HTERT RPE-1 (cell line): ENCODE measurements around the gene DUSP22.
"Not testable (repeated sequence)": the region's sequence is repeated elsewhere in the genome, so short reads cannot be mapped to it uniquely, and the experiment has no call there.

Experiments used
- in situ Hi-C: fragments of 300-500 bp; cut with MboI; formaldehyde crosslinking; loops from 4 replicates; pipeline ENCODE4 v1.14.3; 2020; ENCODE audit warnings: low sequenced_read_pairs

The DUSP22 gene

DNA sequence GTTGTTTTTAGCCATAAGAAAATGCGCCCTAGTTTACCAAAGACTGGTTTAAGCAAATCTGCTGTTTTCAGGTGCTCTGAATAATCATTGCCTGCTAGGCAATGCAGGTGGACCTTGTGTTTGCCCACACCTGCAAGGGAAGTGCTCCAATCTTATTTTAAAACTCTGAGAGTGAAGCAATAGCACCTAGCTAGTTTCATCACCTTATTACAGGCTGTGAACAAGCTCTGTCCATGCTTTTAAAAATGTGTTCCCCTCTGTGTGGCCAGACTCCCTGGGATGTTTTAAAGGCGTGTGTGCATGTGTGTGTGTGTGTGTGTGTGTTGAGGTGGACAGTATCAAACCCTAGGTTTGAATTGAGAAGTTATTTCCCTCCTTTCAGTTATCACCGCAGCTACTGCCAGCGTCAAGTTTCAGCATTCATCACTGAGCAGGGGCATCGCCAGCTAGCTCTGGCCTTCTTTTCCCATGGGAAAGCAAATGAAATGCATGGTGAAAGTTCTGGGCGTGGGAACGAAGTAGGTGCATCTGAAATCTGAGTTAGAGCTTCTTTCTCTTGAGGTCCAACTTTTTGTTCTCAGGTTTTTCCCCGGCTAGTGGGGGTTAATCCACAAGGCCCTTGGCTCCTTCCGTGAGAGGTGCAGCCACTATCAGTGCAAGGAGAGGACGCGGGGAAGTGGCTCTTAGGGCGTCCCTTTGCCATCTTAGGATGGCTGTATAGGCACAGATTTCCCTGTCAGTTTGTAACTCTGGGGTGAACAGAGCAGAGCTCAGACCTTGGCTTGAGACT, 30.8 kb downstream of the DUSP22 start:
- in situ Hi-C loops, result no loop called here

DNA sequence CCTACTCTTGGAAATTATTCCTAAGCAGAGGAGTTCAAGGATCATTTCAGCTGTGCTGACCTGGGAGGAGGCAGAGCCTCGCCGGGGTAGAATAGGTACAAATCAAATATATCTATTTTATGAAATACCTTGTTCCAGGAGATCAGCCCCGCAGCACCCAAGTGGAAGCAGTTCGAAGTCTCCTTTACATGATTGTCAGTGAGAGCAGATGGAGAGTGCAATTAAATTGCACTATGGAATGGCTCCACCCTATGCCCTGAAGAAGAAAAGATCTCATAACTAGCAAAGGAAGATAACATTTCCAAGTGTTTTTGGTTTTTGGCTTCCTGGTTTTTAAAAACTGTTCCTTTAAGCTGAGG, 31.4 kb downstream of the DUSP22 start:
- in situ Hi-C loops, result no loop called here

DNA sequence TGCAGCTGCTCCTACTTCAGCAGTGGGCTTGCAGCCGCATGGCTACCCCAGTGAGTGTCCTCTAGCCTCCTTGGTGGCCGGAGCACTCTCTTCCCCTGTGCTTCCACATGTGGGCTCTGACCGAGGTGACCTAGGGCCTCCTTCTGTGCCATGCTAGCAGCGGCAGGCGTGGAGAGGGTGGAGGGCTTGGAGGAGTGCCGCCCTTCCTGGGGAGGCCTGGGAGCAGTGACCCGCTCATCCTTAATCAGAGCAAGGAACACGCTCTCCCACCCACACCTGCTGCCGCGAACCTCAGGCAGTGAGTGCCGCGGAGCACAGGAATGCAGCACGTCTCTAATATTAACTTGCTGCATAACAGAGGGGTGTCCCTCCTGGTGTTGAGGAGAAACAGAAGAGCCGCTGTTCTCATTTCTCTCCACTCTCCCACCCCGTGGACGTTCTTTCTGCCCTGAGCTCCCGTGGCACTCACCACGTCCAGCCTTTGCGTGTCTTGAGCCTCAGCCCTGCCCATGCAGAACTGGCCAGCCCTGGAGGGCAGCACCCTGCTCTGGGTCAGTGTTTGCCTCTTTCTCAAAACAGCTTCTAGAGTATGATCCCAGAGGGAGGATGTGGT, 31.9 kb downstream of the DUSP22 start:
- in situ Hi-C loops, result no loop called here

DNA sequence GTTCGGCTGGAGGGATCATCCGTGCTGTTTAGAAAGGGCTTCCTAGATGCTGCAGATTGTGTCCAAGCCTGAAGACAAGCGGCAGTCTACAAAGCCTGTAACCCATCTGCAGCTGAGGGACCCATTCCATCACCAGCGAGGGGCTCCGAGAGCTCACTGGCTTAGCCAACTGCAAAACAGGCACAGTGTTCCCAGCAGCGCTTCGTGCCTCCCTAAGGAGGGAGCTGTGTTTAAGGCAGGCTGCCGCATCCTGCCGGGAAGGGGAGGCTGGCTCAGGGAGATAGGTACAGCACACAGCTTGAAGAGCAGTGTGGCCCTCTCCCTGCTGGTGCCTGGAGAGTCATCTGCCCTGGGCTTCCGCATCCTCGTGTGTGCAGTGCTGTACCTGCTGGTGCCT, 32.4 kb downstream of the DUSP22 start:
- in situ Hi-C loops, result no loop called here

DNA sequence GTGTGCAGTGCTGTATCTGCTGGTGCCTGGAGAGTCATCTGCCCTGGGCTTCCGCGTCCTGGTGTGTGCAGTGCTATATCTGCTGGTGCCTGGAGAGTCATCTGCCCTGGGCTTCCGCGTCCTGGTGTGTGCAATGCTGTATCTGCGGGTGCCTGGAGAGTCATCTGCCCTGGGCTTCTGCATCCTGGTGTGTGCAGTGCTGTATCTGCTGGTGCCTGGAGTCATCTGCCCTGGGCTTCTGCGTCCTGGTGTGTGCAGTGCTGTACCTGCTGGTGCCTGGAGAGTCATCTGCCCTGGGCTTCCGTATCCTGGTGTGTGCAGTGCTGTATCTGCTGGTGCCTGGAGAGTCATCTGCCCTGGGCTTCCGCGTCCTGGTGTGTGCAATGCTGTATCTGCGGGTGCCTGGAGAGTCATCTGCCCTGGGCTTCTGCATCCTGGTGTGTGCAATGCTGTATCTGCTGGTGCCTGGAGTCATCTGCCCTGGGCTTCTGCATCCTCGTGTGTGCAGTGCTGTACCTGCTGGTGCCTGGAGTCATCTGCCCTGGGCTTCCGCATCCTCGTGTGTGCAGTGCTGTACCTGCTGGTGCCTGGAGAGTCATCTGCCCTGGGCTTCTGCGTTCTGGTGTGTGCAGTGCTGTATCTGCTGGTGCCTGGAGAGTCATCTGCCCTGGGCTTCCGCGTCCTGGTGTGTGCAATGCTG, 33.0 kb downstream of the DUSP22 start:
- in situ Hi-C loops, result not testable (repeated sequence)

DNA sequence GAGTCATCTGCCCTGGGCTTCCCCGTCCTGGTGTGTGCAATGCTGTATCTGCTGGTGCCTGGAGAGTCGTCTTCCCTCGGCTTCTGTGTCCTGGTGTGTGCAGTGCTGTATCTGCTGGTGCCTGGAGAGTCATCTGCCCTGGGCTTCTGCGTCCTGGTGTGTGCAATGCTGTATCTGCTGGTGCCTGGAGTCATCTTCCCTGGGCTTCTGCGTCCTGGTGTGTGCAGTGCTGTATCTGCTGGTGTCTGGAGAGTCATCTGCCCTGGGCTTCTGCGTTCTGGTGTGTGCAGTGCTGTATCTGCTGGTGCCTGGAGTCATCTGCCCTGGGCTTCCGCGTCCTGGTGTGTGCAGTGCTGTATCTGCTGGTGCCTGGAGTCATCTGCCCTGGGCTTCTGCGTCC, 33.8 kb downstream of the DUSP22 start:
- in situ Hi-C loops, result not testable (repeated sequence)

DNA sequence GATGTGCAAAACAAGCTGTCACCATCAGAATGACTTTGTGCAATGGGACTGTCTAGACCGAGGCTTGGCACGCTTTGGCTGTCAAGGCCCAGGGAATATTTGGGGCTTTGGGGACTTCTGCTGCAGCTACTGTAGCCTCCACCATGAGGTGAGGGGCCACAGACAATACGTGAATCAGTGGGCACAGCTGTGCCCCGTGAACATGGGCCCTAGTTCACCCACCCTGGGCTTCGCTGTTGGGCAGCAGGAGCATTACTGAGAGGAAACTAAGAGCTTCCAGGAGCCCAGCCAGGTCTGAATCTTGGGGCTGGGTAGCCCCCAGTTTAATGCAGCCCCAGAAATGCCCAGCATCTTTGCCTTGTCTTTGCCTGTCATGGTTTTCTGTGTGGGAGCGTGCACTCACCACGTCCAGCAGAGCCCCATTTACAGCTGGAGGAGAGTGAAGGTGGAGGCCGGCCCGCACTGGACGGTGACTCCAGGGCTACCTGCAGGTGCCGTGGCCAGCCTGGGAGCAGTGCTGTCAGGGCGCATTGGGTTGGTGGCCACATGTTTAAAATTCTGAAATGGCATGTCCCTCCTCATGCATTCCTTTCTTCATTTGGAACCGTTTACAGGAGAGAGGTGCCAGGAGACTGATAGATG, 34.7 kb downstream of the DUSP22 start:
- in situ Hi-C loops, result no loop called here

DNA sequence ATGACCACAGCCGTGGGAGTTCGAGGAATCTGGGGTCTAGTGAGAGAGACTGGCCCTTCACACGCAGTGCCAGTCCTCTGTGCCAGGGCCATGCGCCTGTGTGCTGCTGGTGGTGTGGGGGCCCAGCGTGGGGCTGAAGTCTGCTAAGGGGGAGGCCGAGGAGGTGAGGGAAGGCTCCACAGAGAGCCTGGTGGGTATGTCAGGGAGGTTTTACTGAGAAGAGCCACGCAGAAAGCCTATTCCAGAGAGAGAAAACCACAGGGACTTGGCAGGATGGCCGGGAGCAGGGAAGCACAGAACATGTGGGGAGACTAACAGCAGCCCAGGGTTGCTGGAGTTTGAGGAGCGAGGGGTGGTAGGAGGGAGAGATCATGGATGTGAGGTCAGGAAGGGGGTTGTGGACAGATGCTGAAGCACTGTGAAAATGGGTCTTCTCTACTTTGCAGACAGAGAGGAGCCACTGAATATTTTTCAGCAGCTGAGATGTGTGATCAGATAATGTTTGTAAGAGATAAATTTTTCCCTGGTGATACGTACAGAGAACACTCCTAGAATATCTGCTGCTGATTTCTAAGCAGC, 35.3 kb downstream of the DUSP22 start:
- in situ Hi-C loops, result no loop called here

DNA sequence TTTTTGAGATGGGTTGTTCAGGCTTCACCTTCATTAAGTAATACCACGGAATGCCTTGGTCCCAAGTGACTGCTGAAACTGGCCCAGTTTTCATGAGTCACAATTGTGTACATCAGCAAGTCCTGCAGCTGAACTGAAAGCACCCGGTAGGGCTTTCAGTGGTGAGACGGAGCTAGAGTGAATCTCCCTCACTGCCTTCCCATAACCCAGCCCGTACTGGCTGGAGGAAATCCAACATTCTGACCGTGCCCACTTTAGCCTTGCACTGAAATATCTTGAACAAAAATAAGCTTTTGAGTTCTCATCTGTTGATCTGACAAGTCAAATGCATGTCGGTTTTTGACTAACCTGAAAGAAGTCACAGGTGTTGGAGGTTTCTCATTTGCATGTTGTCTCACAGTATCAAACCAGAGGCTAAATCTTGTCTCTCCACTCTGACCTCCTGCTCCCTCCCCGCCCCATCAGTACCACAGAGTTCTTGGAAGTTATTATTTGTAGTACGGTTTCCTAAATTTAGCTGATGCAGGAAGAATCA, 35.9 kb downstream of the DUSP22 start:
- in situ Hi-C loops, result no loop called here

DNA sequence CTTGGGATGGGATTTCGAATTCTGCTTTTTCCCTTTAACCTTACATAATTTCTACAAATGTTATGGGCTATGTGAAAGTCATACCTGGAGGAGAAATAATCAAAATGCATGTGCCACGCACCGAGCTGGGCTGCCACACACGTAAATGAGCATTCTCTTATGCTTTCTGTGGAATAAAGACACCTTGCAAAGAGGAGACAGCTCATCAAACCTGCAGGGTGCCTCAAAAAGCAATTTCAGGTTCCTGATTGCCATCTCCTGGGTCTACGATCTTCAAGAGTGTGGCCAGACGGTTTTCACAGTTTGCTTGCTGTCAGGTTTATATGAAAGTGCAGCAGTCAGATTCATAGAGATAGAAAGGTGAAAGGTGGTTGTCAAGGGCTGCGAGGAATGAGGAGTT, 36.6 kb downstream of the DUSP22 start:
- in situ Hi-C loops, result no loop called here

DNA sequence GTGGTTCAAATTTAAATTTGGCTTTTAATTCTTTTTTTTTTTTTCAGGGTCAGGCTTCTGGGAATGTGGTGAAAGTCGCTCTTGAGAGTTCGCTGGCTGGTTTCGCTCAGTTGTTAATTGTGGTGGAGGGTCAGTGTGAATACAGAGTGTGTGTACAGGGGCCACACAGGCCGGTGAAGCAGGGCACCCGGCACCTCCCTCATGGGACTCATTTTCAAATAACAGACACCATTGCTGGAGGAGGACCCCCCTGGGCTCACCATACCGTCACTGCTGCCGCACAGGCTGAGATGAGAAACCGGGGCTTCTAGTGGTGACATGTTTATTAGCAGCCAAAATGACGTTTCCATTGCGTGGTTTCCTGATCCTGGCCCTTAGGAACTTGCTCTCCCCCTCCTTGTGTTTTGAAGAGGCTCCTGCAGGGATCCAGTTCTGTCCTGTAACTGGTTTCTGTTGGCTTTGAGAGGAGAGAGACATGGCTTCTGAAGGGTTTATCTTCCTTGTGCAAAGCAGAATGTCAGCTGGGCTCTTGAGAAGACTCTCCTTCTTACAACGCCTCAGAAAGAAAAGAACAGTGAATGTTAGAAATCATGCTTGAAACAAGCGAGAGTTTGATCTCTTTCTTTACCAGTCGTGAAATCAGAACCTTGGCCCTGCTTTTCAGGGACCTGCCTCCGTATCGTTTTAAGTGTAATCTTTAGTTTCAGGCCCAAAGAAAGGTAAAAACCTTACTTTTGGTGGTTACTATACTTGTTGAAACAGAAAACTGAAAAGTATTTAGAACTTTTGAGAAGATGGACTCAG, 37.8 kb downstream of the DUSP22 start:
- in situ Hi-C loops, result no loop called here

DNA sequence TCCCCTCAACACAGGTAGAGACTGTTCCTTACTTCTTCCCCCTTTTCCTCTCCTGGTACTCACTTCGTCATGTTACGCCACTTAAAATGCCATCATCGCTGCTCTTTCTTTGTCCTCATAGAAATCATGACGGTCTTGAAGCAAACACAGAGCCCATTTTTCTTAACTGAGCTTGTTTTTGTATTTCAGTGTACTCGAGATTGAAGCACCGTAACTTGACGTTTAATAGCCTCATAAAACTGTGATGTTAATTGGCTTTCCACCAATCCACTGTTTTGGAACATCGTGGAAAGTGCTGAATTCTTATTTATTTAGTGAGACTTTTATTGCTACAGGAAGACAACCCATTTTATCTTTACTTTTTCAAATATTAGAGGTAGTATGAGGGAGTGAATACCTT, 38.7 kb downstream of the DUSP22 start:
- in situ Hi-C loops, result no loop called here

DNA sequence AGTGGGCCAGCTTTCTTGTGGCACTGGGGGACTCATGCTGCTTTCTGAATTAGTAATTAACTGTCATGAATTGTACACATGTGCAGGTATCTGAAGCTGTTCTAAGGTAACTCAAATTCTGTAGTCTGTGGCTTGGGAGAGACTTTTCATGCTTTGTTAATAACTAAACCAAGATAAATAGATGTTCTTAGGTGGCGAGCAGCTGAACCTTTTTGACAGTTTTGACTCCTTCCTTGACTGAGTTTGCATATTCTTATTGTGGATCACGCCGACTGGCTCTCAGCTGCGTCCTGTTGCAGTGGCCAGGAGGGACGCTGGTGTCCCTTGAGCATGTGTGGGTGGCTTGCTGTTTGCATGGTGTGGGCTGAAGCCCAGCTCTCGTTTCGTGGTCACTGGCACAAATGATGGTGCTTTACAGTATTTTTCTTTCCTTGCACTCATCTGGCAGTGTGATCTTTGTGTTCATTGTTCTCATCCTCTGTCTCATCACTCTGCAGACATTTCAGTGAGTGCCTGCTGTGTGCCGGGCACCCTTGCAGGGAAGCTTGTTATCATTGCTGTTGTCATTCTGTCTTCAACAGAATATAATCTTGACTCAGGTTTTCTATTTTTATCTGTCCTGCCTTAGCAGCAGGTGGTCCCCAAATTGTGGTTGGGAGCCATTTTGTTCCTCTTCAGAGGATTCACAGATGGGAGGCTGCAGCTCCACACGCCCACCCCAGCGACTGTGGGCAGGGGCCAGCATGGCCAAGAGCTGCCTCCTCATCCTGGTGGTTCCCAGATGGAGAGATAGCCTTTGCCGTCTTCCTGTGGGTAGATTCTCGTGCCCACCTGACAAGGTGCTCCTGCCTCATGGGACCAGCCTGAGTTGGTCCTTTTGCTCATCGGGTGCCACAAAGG, 39.6 kb downstream of the DUSP22 start:
- in situ Hi-C loops, result no loop called here

DNA sequence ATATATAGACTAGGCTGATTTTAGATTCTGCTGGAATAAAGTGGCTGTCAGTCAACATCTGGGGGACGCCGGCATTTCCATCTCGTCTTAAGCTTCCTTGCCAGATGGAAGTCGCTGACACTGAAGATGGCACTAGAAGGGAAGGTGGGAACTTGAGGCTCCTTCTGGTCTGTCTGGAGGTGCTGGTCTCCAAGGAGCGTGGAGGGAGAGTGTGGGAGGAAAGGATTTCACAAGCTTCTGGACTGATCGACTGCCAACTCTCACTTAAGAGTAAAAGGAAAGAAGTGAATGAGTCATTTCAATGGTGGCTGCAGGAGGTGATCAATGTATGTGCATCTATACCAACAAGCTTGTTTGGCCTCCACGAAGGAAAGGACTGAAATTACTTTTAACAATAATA, 40.4 kb downstream of the DUSP22 start:
- in situ Hi-C loops, result no loop called here

DNA sequence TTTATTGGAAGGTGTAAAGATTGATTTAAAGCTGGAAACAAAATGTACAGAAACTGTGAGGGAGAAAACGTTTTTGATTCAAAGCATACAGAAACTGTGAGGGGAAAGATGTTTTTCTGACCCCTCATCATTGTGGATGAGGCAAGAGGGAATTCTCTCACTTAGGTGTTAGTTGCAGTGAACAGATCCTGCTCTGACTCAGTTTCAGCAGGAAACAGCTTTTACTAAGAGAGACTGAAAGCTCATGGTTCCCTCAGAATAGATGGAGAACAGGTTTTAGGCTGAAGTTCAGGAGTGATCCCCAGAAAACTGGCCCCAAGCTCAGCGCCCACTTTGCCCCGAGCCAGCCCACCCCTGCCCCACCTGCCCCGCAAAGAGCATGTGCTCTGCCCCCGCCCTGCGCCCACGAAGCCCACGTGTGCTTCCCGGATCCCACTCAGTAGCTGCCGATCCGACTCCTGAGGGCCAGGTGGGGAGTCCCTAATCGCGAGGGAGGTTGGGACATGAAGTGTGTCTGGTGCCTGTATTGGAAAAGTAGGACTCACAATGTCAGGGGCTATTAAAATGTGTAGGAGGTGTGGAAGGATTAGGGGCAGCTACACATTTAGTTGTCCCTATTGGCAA, 41.2 kb downstream of the DUSP22 start:
- in situ Hi-C loops, result no loop called here

DNA sequence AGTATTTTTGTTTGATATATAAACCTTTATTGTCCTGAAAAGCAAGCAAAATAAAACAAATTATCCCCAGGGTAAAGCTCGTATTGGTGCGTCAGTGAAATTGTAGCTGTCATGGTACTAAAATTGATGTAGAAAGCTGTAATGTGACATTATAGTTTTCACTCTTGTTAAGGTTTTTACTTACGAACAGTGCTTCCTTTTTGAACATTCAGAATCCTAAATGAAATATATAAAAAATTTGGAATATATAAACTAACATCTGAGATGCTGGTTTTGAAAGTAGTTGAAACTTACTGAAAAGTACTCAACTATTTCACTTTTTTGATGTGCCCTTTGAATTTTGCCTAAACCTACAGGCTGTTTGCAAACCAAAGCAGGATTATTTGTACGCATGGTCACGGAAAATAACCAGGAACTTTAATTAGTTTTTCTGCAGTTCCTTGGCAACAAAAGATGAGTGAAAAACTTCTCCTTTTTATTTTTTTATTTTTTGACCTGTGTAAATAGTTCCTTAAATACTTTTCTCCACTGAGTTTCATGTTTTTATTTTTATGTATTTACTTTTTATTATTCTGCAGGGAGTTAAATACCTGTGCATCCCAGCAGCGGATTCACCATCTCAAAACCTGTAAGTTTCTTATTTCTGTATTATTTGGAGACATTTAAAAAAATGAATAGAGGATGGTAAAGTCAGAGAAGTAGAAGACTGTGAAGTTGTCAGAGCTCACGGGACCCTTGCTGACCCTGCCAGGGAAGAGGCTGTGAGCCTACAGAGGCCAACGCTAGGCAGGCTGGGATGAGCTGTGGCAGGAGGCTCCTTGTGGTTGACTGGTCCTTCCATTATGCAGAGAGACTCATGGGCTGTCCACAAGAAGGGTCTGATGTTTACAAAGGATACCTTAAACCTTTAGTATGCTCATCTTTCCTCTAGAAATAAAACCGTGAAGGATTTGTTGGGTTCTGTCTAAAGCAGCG, 42.5 kb downstream of the DUSP22 start:
- in situ Hi-C loops, result no loop called here

DNA sequence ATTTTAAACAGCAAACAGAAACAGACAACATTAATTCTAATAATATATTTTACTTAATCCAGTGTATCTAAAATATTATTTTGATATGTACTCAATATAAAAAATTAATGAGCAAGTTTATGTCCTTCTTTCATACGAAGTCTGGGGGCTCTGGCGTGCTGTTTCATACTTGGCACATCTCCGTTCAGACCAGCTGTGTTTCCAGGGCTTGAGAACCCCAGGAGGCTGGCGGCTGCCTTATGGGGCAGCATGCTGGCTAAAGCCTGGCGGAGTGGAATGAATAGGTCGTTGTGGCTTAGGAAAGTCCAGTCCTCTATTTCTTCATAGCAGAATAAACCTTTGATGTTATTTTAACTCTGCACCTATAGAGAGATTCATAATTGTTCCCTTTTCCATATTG, 43.3 kb downstream of the DUSP22 start:
- in situ Hi-C loops, result no loop called here
